Ammon's horn (tissue), 1 donor: ENCODE results near the gene FGF7.
"Not testable (repeated sequence)": the region's sequence is repeated elsewhere in the genome, so short reads cannot be mapped to it uniquely, and the experiment has no call there.

Experiments used
- DNase-seq: peaks from one replicate; pipeline ENCODE4 v3.0.0-alpha.2; 2016; ENCODE audit warnings: low spot score

FGF7 gene

DNA sequence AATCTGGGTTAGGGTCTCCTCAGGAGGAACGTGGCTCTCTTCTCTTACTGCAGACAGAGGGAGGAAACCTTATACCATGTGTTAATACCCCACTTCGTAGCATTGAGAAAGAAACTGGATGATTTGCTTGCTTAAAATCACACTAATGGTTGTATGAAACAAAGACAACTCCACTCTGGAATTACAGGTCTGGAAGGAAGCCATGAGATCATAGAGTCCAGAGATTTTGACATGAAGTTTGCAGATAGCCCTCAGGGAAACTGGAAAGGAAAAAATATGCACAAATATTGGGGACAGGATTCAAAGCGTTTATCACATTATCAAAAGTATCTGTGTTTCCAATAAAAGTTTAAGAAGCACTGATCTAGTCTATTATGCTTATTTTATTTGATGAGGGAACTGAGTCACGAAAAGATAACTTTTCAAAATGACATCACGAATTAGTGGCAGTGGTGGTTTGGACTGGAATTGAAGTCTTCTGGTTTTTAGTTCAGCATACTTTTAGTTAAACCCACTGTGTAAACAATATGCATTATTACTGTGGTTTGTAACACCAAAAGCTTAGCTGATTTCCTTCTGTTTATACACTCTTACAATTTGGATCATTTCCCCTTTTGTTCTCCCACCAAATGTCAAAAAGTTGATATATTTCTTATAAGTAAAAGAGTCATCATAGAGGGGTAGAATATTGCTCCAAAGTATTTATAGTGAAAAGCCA lies 16.8 kb downstream of the FGF7 start:
- DNase-seq = no peak

DNA sequence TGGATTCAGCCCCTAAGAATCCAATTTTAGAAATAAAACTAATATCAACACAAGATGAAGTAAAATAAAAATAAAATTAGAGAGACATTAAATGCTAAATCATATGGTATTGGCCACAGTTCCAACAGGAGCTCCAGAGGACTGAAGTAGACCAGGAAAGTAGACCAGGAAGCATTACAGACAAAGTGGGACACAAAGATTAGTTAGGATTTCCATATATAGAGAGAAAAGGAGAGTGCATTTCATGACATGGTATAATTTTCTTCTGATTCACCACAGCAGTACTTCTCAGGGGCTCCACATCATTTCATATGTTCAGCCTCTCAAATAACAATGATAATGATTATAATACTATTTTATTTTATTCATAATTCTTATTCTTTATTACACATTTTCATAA lies 18.3 kb downstream of the FGF7 start:
- no peak for DNase-seq

DNA sequence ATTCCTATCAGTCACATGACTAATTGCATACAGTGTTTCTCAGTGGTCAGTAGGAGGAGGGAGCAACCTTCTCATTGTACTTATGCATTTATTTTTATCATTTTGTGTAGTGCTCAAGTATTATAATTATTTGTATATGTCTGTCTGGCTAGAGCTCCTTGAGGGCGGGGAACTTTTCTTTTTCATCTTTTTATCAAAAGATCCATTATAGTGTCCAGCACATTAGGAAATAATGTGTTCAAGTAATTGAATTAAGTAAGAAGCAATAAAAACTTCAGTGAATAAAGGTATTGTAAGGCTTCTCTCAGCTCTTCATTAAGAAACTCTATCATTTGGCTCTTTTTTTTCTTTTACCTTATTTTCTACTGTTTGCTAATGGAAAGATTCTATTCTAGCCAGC lies 18.8 kb downstream of the FGF7 start:
- DNase-seq = no peak

DNA sequence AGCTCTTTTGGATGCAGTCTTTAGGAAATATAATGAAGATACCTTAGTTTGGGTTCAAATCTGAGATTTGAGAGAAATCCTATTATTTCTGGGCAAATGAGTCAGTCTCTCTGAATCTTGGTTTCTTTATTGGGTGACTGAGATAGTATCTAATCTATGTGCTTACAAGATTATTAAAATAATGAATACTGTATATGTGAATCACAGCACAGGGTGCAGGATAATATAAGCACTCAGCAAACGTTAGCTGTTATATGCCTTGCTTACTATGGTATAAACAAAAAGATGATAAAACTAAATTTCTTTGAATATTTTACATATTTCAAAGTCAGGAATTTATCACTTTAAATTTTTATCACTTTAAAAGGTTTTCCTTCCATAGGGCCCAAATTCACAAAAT lies 29.6 kb downstream of the FGF7 start:
- no peak for DNase-seq

DNA sequence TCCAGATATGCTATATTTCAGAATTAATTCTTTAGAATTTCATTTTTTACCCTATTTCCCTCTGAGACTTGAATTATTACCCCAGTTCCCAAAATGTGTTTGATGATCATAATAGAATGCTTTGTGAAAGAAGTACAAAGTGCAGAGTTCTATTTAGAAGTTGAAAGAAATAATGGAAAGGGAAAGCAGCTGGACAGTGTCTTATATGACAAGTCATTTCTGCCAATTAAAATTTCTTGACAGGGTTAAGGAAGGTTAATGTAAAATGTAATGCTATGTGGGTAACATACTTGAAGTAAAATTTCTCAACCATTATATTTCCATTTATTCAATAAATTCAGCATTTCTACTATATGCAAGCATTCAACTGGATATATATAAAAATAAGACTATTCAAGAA lies 33.1 kb downstream of the FGF7 start:
- DNase-seq = no peak

DNA sequence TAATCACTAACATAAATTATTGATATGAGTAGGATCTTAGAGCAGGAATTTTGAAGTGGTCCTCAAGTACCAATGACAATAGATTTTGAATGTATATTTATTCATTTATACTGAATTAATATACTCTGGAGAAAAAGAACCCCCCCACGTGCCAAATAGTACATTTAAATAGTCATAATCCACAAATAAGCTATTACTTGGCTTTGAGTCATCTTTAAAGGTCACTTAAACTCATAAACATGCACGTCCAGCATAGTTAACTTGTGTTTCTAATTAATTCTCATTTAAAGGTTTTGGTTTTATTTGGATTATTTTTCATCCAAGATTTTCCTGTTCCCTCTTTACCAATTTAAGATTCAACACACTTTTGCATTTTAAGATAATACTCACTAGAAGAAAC lies 35.1 kb downstream of the FGF7 start:
- no peak for DNase-seq

DNA sequence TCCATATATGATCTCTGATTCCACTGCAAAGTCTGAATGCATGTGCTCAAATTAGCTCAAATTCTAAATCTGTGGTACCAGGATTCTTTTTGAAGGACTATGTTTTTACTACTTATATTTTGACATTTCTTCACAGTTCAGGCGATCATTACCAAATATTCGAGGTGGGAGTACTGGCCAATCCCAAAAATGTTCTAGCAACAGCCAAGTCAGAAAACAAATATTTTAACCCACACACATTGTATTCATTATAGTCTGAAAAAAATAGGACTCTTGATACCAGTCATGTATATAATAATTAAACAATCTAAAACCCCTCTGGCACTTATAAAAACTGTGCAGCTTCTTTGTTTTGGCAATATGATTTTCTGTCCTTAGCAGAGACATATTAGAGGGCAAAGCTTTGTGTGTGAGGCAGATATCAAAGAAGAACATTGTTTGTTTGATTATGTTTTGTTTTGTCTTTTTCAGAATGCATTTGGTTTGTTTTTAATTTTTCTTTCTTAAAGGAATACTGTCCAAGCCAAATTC lies 37.4 kb downstream of the FGF7 start:
- DNase-seq = no peak

DNA sequence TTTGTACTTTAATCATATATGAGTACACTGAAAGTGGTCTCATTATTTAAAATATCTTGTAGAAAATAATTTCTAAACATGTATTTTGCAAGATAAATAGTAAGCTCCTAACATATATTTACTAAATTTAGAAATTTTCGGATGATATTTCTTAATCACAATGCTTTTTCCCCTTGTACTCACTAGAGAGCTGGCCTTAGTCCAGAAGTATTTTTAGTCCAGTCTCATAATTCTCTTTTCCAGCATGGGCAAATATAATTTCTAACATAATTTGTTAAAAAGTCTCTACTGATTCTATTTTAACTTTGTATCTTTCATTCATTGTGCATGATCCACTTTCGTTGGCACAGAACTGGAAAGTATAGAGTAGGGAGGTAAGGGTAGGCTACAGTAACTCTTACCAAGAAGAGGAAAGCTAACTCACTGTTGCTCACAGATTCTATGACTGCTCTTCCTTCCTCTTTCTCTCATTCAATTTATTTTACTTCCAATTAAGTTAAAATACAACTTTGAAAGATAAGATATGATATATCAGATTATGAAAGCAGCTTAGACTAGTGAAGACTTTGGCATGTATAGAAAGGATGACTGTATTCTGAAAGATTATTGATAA lies 39.3 kb downstream of the FGF7 start:
- no peak for DNase-seq

DNA sequence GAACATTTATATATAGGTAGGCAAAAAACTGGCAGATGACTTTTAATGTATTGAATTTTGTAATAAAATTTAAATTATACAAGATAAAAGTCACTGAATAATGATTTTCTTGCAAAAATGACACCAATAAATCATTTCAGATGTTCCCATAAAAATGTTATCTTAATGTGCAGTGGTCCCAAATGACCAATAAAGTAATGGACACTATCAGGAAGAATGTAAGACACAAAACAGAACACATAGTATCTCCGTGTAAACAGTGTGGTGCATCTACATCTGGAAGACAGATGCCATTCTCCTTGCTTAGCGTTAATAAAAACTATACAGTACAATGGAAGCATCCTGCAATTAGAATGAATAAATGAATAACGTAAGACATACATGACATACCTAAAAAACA lies 41.5 kb downstream of the FGF7 start:
- DNase-seq = no peak

DNA sequence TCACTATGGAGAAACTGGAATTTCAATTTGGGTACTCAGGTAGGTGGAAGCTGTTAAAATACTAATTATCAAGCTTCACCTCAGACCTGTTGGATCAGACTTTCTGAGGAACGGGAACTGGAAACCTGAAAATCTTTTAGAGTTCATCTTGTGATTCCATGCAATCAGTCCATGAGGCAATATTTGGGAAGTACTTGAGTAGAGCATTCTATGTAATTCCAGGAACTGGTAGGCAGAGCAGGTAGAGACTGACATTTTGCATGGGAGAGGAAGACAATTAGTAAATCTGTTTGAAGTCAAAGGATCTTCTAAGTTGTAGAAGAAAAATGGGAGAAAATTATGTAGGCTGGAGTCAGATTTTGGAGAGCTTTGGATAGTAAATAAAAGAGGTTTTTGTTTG lies 43.1 kb downstream of the FGF7 start:
- no peak for DNase-seq

DNA sequence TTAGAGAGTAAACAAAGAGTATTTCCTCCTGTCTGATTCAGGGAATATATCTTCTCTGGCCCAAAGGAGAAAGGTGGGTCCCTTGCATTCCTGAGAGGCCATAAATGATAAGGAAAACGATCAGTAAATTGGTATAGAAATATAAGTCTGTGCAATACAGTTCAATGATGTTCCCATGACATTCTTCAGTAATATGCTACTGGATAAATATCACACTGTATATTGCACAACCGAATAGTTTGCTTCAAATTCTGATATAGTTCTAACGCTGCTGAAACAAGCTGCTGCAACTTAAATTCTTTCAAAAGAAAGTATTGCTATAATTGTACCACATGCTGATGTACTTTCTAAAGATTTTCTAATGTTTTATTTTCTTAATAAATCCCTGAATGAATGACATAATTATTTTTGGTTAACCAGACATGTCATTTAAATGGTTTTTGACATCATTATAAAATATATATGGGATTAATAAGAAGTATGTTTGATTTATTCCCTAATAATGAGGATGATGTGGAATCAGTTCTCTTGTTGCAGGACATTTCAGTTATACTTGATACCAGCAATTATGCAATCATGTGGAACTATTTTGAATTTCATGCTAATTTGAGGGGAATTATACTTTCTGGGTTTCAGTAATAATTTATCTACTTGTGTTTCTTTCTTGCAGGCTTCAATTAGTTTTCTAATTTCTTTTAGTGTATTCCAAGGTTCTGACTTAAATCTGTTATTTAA lies 44.9 kb downstream of the FGF7 start:
- no peak for DNase-seq

DNA sequence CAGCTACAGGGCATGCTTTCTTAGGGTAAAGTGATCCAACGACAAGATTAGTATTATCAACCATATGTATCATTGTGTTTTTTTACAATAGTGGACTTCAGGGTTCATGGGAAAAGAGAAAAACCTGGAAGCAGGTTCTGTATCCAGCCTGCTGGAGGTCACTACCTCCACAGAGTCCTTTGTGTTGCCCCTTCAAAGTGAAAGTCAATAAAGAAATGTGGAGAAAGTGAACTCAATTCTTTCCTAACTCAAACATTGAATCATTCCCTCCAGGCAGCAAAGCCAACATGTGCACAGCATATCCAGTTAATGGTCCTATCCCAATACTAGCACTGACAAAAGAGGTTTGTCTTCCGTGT lies 45.4 kb downstream of the FGF7 start:
- DNase-seq = no peak

DNA sequence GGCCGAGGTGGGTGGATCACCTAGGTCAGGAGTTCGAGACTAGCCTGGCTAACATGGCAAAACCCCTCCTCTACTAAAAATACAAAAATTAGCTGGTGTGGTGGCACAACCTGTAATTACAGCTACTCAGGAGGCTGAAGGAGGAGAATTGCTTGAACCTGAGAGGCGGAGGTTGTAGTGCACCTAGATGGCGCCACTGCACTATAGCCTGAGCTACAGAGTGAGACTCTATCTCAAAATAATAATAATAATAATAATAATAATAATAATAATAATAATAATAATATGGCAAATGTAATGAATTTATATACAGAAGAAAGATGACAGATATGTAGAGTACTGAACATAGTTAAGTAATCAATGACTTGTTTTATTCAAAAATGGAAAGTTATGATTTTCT lies 48.2 kb downstream of the FGF7 start:
- not testable (repeated sequence) for DNase-seq

DNA sequence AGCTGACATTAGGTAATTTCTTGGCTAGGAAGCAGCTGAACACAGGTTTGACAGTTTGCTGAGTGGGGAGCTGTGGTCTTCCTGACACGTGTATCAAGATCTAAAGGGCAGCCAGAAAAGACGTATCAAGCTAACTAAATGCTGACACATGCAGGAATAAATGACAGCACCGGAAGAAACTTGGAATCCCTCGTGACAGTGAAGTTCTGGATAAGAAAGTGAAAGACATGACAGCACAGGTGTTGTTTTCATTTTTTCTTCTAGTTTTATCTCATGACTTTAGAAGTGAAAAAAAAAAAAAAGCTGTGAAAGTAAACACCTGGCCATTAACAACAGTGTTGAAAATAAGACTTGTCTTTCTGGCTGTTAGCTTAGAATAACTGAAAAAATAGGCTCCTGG lies 48.7 kb downstream of the FGF7 start:
- no peak for DNase-seq

DNA sequence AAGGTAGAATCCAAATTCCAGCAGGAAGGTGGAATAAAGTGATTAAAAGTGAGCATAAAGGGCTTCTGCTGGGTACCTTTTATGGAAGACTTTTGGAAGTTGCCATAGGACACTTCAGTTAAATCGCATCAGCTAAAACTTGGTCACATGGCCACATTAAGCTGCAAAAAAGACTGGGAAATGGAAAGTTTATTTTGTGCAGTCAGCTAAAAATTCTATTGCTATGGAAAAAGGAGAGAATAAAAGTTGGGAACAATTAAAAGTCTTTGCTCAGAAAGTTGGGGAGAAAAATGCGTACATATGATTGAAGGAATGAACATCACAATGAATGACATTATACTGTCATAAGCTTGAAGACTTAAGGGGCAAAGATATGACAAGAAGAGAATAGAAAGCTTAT lies 49.3 kb downstream of the FGF7 start:
- no peak for DNase-seq

DNA sequence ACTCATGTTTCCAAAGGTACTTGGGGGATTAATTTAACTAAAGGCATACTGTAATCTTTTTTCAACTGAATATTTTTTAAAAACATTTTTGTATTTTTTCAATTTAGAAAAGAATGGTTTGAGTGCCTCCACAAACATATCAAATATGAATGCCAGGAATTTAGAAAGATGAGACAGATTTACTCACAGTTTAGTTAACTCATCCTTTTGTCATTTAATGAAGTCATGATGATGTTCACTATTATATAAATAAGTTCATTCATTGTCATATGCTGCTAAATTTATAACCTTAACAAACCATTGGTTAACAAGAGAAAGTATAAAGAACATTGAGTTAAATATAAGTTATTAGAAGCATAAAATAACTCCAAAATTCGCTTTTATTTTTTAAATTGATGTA lies 50.0 kb downstream of the FGF7 start:
- no peak for DNase-seq

DNA sequence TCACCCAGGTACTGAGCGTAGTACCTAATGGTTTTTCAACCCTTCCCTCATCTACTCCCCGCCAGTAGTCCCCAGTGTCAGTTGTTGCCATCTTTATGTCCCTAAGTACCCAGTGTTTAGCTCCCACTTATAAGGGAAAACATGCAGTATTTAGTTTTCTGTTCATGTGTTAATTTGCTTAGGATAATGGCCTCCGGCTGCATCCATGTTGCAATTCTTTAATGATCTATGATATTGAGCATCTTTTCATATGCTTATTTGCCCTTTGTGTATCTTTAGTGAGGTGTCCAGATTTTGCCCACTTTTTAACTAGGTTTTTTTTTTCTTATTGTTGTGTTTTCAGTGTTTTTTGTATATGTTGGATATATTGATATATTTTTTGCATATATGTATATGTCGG lies 55.0 kb downstream of the FGF7 start:
- not testable (repeated sequence) for DNase-seq

DNA sequence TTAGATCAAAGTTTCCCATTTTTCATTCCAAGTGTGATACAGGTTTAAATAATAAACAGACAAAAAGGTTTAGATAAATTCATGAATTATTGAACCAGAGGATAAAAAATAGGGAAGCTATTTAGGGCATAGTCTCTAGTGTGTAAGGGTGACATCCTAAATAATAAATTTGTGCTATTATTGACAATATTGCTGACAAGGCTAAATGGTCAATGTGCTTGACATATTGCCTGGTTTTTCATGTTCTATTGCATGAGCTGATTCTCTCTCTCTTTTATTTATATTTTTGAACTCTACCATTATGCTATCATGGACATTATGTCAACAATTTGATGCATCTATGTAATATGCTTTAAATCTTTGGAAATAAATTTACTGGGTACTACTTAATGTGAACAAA lies 55.9 kb downstream of the FGF7 start:
- not testable (repeated sequence) for DNase-seq

DNA sequence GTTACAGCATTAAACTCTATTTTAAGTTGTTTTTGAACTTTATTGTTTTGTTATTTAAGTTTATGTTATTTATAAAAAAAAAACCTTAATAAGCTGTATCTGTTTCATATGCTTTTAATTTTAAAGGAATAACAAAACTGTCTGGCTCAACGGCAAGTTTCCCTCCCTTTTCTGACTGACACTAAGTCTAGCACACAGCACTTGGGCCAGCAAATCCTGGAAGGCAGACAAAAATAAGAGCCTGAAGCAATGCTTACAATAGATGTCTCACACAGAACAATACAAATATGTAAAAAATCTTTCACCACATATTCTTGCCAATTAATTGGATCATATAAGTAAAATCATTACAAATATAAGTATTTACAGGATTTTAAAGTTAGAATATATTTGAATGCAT lies 62.4 kb downstream of the FGF7 start:
- not testable (repeated sequence) for DNase-seq

DNA sequence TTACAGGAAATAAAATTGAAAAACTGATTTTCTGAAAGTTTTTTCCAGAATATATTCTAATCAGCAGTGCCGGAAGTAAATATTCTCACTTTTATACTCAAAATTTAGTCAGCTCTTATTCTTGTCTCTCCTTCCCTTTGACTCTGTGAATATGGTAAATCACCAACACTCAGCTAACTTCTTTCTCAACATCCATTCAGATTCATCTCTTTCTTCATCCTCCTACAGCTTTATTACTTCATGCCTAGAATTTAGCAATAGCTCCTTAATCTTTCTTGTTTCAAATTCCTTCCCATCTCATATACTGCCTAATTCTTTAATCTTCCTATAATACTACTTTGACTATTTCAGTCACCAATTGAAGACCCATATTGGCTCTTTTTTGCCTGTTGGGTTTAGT lies 67.9 kb downstream of the FGF7 start:
- no peak for DNase-seq

DNA sequence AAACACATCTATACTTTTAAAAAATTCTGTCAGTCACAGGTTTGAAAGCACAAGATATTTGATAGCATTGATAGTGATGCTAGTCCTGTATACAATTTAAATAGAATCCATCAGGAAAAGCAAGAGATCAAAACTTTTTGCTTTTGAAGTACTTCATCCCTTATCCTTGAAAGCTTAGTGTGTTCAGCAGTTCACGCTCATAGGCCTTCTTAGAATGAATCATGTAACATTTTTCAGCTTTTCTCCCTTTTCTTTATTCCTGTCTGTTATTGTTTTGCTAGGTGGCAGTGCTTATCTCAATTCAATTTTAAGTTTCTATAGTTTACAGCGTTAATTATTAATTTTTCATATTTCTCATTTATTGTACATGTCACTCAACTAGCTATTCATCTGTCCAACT lies 69.1 kb downstream of the FGF7 start:
- DNase-seq = no peak

DNA sequence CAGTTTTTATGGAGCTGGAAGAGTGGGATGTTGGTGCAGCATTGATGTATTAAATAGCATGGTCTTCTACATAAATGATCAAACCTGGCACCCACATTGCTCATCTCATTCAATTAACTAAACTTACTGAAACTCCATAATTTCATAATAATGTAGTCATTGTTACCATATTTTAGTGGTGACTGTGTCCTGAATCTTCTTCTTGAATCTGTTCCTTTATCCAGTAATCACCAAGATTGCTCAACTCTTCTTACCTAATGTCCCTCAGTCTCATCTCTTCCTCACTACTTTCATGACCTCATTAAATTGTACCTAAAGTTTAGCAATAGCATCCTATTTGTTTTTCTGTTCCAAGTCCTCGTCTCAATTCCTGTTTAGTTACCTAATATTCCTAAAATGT lies 69.8 kb downstream of the FGF7 start:
- DNase-seq = no peak

DNA sequence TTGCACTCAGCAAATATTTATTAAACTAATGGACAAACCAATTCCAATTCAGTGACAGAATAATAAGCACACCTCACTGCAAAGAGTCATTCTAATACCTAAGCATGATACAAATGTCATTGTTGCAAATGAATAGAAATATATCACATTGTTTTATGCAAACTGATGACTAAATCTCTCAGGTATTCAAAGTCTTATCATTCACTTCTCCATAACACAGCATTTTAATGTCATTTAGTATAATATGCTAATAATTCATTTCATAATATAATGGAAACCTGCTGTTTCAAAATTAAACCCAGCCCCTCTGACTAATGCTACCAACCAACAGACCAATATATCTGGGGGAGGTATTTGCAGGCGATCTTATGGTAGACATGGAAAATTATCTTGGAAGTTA lies 71.8 kb downstream of the FGF7 start:
- no peak for DNase-seq
